Uterus (tissue), 2 donors: ENCODE data around the gene IFNLR1.

Source experiments
- POLR2A ChIP-seq, 2 donors: fragments of 450-650 bp; IDR thresholded peaks; one replicate each; pipeline ENCODE4 v1.6.1; 2016; ENCODE audit warnings: antibody characterized with exemption in 2 of 2, mild to moderate bottlenecking in 1 of 2, moderate library complexity in 1 of 2
- TF ChIP-seq, protein P1 (sequence below), 4 experiments: fragments of 200-600 bp in 2 of 4; fragments of 450-650 bp in 2 of 4; sonication (generic) in 2 of 4; IDR thresholded peaks; one replicate each; pipeline ENCODE4 v1.5.1; 2016 to 2019; ENCODE audit warnings: antibody characterized with exemption in 4 of 4, mild to moderate bottlenecking in 2 of 4, moderate library complexity in 1 of 4

DNA sequence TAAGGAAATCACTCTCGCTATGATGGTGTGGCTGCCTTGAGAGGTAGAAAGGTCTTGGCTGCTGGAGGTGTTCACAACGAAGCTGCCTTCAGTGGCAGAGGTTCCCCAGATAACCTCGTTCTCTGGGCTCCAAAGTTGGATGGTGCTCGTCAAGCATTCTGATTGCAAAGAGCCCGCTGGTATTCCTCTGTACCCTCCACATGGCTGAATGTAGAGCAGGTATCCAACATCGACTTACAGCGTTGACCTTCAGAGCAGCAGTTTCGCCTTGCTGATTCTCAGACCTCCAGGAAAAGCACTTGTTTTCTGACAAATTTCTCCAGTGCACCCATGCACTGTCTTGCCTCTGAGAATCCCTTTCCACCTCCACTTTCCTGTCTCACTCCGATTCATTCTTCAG is 39.9 kb downstream of the IFNLR1 start:
- TF ChIP-seq, protein P1, sequence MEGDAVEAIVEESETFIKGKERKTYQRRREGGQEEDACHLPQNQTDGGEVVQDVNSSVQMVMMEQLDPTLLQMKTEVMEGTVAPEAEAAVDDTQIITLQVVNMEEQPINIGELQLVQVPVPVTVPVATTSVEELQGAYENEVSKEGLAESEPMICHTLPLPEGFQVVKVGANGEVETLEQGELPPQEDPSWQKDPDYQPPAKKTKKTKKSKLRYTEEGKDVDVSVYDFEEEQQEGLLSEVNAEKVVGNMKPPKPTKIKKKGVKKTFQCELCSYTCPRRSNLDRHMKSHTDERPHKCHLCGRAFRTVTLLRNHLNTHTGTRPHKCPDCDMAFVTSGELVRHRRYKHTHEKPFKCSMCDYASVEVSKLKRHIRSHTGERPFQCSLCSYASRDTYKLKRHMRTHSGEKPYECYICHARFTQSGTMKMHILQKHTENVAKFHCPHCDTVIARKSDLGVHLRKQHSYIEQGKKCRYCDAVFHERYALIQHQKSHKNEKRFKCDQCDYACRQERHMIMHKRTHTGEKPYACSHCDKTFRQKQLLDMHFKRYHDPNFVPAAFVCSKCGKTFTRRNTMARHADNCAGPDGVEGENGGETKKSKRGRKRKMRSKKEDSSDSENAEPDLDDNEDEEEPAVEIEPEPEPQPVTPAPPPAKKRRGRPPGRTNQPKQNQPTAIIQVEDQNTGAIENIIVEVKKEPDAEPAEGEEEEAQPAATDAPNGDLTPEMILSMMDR (IDR thresholded peaks at IDR 0.05) = no peak
- TF ChIP-seq POLR2A (IDR thresholded peaks at IDR 0.05) = no peak
